Measurements from ENCODE around the gene FKBP5. TPM values are rescaled to one million over a fixed set of nuclear protein-coding genes. Genes with fewer than 3 reads are reported as not detected.

The FKBP5 gene
- total and polyA plus RNA-seq, 9 of the 15 experiments (the other 6 are each of a cell fraction or from before 2014, with no cell fraction given): 32.7 to 151 (median 75.0) TPM

GRCh38 chr6:35663447-35664235, 25.1 kb downstream of the FKBP5 start (continued):
- TF ChIP-seq HDAC1 (IDR thresholded peaks at IDR 0.05) (0 out of 4 replicates have a peak, but pooled peaks of 1 of the 2 experiments have one; percentile 21), ZBTB2 (IDR thresholded peaks at IDR 0.05) (no peak), MCM5 (IDR thresholded peaks at IDR 0.05; ENCODE audit: low read depth) (no peak), KDM1A (IDR thresholded peaks at IDR 0.05) (peak in 1 of 2 experiments; percentile 47; a peak in 2 of 4 replicates), ZNF212 (CRISPR knock-in tag; IDR thresholded peaks at IDR 0.05) (no peak), ARID1B (IDR thresholded peaks at IDR 0.05) (no peak; the same call in 1 of the 2 replicates), AFF4 (CRISPR knock-in tag; IDR thresholded peaks at IDR 0.05) (no peak), SRSF7 (optimal IDR thresholded peaks at IDR 0.05; ENCODE audit: low read depth, low read length) (no peak), KDM4B (IDR thresholded peaks at IDR 0.05; ENCODE audit: borderline replicate concordance in 2 of 2, low read depth in 1 of 2) (no peak), NR2C2 (CRISPR knock-in tag; IDR thresholded peaks at IDR 0.05) (no peak), NR2C2 (tag; IDR thresholded peaks at IDR 0.05) (no peak)
